SU-DHL-6 (cell line): ENCODE data around the gene MED27.
"Not testable (repeated sequence)": the region's sequence is repeated elsewhere in the genome, so short reads cannot be mapped to it uniquely, and the experiment has no call there.

Experiments used
- H2AFZ ChIP-seq: fragments of 200-600 bp; sonication (generic); 2 replicates; pipeline ENCODE4 v1.6.1; 2014; ENCODE audit warnings: low read depth, mild to moderate bottlenecking, moderate library complexity, mixed read lengths, antibody characterized with exemption, low read length; ENCODE audit not compliant: severe bottlenecking
- H3F3A ChIP-seq: fragments of 200-600 bp; shearing (Covaris generic); 2 replicates; pipeline ENCODE4 v1.6.0; 2016; ENCODE audit warnings: antibody characterized with exemption, mild to moderate bottlenecking; ENCODE audit not compliant: insufficient read depth
- H3K27ac ChIP-seq: fragments of 200-600 bp; sonication (generic); 2 replicates; pipeline ENCODE4 v1.5.1; 2016; ENCODE audit warnings: low read depth, mild to moderate bottlenecking, low read length, moderate library complexity, mixed read lengths
- H3K27me3 ChIP-seq: fragments of 200-600 bp; sonication (generic), shearing (Covaris generic); 2 replicates; pipeline ENCODE4 v1.6.0; 2014; ENCODE audit warnings: mild to moderate bottlenecking, low read length
- H3K36me3 ChIP-seq: fragments of 200-600 bp; sonication (generic); 2 replicates; pipeline ENCODE4 v1.6.1; 2014; ENCODE audit warnings: mild to moderate bottlenecking, low read length, mixed read lengths
- H3K4me2 ChIP-seq: fragments of 300-600, 200-600 bp; shearing (Covaris generic), sonication (generic); 2 replicates; pipeline ENCODE4 v1.6.0; 2014; ENCODE audit warnings: low read length, low read depth, mild to moderate bottlenecking; ENCODE audit not compliant: poor library complexity, severe bottlenecking
- H3K4me3 ChIP-seq: fragments of 200-600 bp; sonication (generic); 2 replicates; pipeline ENCODE4 v1.5.1; 2014; ENCODE audit warnings: antibody characterized with exemption, low read length, mild to moderate bottlenecking, mixed read lengths; ENCODE audit not compliant: insufficient read depth, poor library complexity, severe bottlenecking
- H3K79me2 ChIP-seq: fragments of 200-600 bp; sonication (generic); 2 replicates; pipeline ENCODE4 v1.6.1; 2014; ENCODE audit warnings: mild to moderate bottlenecking, low read length, moderate library complexity; ENCODE audit not compliant: insufficient read depth
- H3K9ac ChIP-seq: fragments of 200-600 bp; sonication (generic); 2 replicates; pipeline ENCODE4 v1.7.0; 2014; ENCODE audit warnings: mild to moderate bottlenecking, low read length
- H3K9me2 ChIP-seq: fragments of 200-600 bp; sonication (generic); replicated peaks from 2 replicates; pipeline ENCODE4 v1.6.1; 2014; ENCODE audit warnings: low read length; ENCODE audit not compliant: insufficient read depth
- H3K9me3 ChIP-seq: fragments of 200-600 bp; sonication (generic); 2 replicates; pipeline ENCODE4 v1.6.1; 2014; ENCODE audit warnings: low read length, mixed read lengths; ENCODE audit not compliant: insufficient read depth
- H4K20me1 ChIP-seq: fragments of 200-600 bp; sonication (generic); 2 replicates; pipeline ENCODE4 v1.6.1; 2014; ENCODE audit warnings: low read depth, mild to moderate bottlenecking, antibody characterized with exemption, low read length, moderate library complexity, mixed read lengths
- EZH2phosphoT487 ChIP-seq: fragments of 200-600 bp; sonication (generic), shearing (Covaris generic); conservative IDR thresholded peaks from 2 replicates; pipeline ENCODE4 v1.6.1; 2018; ENCODE audit warnings: mild to moderate bottlenecking, antibody characterized with exemption, low read length, moderate library complexity, mixed read lengths
- TF ChIP-seq, protein P1 (sequence below): fragments of 200-600 bp; sonication (generic); IDR thresholded peaks from one replicate; pipeline ENCODE4 v1.5.1; 2017; ENCODE audit warnings: antibody characterized with exemption, mild to moderate bottlenecking, low read length, moderate library complexity; ENCODE audit not compliant: insufficient read depth, poor library complexity, severe bottlenecking

Gene MED27

GRCh38 chr9:132063281-132063680 lies 16.4 kb downstream of the MED27 start:
- Histone ChIP-seq H3K27me3 (no peaks in the 10 kb centered on the region), H3K36me3 (no peaks in the 10 kb centered on the region), H3K79me2 (peaks cover 9% of the 10 kb centered on the region), H3K4me3 (no peak overlapping the region), H3F3A (no peaks in the 10 kb centered on the region), H4K20me1 (no peaks in the 10 kb centered on the region), H3K9me2 (no peaks in the 10 kb centered on the region), H3K9ac (no peak overlapping the region), H3K27ac (no peak overlapping the region), H3K9me3 (no peaks in the 10 kb centered on the region), H3K4me2 (no peak overlapping the region), H2AFZ (no peak overlapping the region)
- TF ChIP-seq EZH2phosphoT487 = no peak
- TF ChIP-seq, protein P1, sequence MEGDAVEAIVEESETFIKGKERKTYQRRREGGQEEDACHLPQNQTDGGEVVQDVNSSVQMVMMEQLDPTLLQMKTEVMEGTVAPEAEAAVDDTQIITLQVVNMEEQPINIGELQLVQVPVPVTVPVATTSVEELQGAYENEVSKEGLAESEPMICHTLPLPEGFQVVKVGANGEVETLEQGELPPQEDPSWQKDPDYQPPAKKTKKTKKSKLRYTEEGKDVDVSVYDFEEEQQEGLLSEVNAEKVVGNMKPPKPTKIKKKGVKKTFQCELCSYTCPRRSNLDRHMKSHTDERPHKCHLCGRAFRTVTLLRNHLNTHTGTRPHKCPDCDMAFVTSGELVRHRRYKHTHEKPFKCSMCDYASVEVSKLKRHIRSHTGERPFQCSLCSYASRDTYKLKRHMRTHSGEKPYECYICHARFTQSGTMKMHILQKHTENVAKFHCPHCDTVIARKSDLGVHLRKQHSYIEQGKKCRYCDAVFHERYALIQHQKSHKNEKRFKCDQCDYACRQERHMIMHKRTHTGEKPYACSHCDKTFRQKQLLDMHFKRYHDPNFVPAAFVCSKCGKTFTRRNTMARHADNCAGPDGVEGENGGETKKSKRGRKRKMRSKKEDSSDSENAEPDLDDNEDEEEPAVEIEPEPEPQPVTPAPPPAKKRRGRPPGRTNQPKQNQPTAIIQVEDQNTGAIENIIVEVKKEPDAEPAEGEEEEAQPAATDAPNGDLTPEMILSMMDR = no peak

GRCh38 chr9:132062806-132063205 lies 16.9 kb downstream of the MED27 start:
- Histone ChIP-seq H3K4me3 (no peak overlapping the region), H3K9ac (no peak overlapping the region), H3K27me3 (no peaks in the 10 kb centered on the region), H3K9me2 (no peaks in the 10 kb centered on the region), H3K36me3 (no peaks in the 10 kb centered on the region), H3K79me2 (peaks cover 9% of the 10 kb centered on the region), H3K4me2 (no peak overlapping the region), H2AFZ (no peak overlapping the region), H3F3A (no peaks in the 10 kb centered on the region), H4K20me1 (no peaks in the 10 kb centered on the region), H3K27ac (no peak overlapping the region), H3K9me3 (no peaks in the 10 kb centered on the region)
- TF ChIP-seq, protein P1 = no peak
- no peak for TF ChIP-seq EZH2phosphoT487

DNA sequence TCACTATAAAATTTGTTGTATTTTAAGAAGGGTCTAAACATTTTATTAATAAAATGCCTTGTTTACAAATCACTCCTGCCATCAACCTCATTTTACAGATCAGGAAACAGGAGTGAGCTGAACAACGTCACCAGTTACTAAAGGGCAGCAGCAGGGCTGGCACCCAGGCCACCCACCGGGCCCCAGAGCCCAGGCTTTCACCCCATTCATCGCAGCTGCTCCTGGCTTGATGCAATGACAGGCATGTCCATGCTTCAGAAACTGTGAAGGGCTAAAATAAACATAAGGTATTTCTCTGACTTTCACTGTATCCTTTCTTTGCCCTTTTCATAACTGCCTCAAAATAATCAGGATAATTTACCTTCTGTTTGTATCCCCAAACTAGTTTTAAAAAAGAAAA lies 18.1 kb downstream of the MED27 start:
- Histone ChIP-seq H3K27ac (no peak overlapping the region), H3K27me3 (no peaks in the 10 kb centered on the region), H3K36me3 (no peaks in the 10 kb centered on the region), H3K9me3 (no peaks in the 10 kb centered on the region), H3K9ac (no peak overlapping the region), H4K20me1 (no peaks in the 10 kb centered on the region), H3K9me2 (no peaks in the 10 kb centered on the region), H3K4me3 (no peak overlapping the region), H3K4me2 (no peak overlapping the region), H3F3A (no peaks in the 10 kb centered on the region), H2AFZ (no peak overlapping the region), H3K79me2 (peaks cover 12% of the 10 kb centered on the region)
- TF ChIP-seq, protein P1 = no peak
- TF ChIP-seq EZH2phosphoT487 = no peak

- H4K20me1 ChIP-seq = no peaks in the 10 kb centered on the region
- no peak overlapping the region for H3K4me2 ChIP-seq
- H3K27me3 ChIP-seq = no peaks in the 10 kb centered on the region
- H3F3A ChIP-seq = no peaks in the 10 kb centered on the region
- no peaks in the 10 kb centered on the region for H3K36me3 ChIP-seq
- no peaks in the 10 kb centered on the region for H3K9me2 ChIP-seq
- H2AFZ ChIP-seq = no peak overlapping the region
- no peak overlapping the region for H3K27ac ChIP-seq
- H3K9me3 ChIP-seq = no peaks in the 10 kb centered on the region
- no peak overlapping the region for H3K4me3 ChIP-seq
- TF ChIP-seq EZH2phosphoT487 = no peak
- TF ChIP-seq, protein P1 = no peak
- no peak overlapping the region for H3K9ac ChIP-seq
- H3K79me2 ChIP-seq = peaks cover 17% of the 10 kb centered on the region
Measured at GRCh38 chr9:132059361-132059760, 20.3 kb downstream of the MED27 start.

- not testable (repeated sequence) for H3K27me3 ChIP-seq, H3K9ac ChIP-seq, H3F3A ChIP-seq, H3K36me3 ChIP-seq, H3K9me2 ChIP-seq, H3K9me3 ChIP-seq, H3K27ac ChIP-seq, H3K4me3 ChIP-seq, H2AFZ ChIP-seq, H3K4me2 ChIP-seq, H4K20me1 ChIP-seq
- peaks cover 13% of the 10 kb centered on the region for H3K79me2 ChIP-seq
Measured at GRCh38 chr9:132058226-132058625, 21.4 kb downstream of the MED27 start.
